ENCODE measurements around the gene TGFB3. TPM values are rescaled to one million over a fixed set of nuclear protein-coding genes. Genes with fewer than 3 reads are reported as not detected.

Gene TGFB3
- total RNA-seq, 1 donor from 2014 or later, result 1.3 TPM

GRCh38 chr14:75944607-75945241 is 37.1 kb downstream of the TGFB3 start:
- H3K4me3 ChIP-seq (ENCODE audit: low read depth, low read length), result no peak overlapping the region
- TF ChIP-seq CTCF (conservative IDR thresholded peaks at IDR 0.05; ENCODE audit: low read depth, low read length), result no peak
- no peak for DNase-seq (ENCODE audit: low read depth)

GRCh38 chr14:75941030-75941429 is 40.8 kb downstream of the TGFB3 start:
- H3K4me3 ChIP-seq (ENCODE audit: low read depth, low read length), result no peak overlapping the region
- DNase-seq (ENCODE audit: low read depth), result no peak
- no peak for TF ChIP-seq CTCF (conservative IDR thresholded peaks at IDR 0.05; ENCODE audit: low read depth, low read length)

GRCh38 chr14:75939200-75939599 is 42.6 kb downstream of the TGFB3 start:
- no peak overlapping the region for H3K4me3 ChIP-seq (ENCODE audit: low read depth, low read length)
- no peak for TF ChIP-seq CTCF (conservative IDR thresholded peaks at IDR 0.05; ENCODE audit: low read depth, low read length)
- no peak for DNase-seq (ENCODE audit: low read depth)

GRCh38 chr14:75934998-75935628 is 46.7 kb downstream of the TGFB3 start:
- DNase-seq (ENCODE audit: low read depth), result no peak
- no peak for TF ChIP-seq CTCF (conservative IDR thresholded peaks at IDR 0.05; ENCODE audit: low read depth, low read length)
- H3K4me3 ChIP-seq (ENCODE audit: low read depth, low read length), result no peak overlapping the region

GRCh38 chr14:75933712-75934296 is 48.0 kb downstream of the TGFB3 start:
- no peak overlapping the region for H3K4me3 ChIP-seq (ENCODE audit: low read depth, low read length)
- no peak for TF ChIP-seq CTCF (conservative IDR thresholded peaks at IDR 0.05; ENCODE audit: low read depth, low read length)
- DNase-seq (ENCODE audit: low read depth), result no peak

GRCh38 chr14:75928690-75929181 is 53.1 kb downstream of the TGFB3 start:
- DNase-seq (ENCODE audit: low read depth), result no peak
- TF ChIP-seq CTCF (conservative IDR thresholded peaks at IDR 0.05; ENCODE audit: low read depth, low read length), result no peak
- H3K4me3 ChIP-seq (ENCODE audit: low read depth, low read length), result no peak overlapping the region

All from epithelial cell of proximal tubule (primary cell).